ENCODE data around the gene LAMTOR2.
"Not testable (repeated sequence)": the region's sequence is repeated elsewhere in the genome, so short reads cannot be mapped to it uniquely, and the experiment has no call there.

The LAMTOR2 gene

DNA sequence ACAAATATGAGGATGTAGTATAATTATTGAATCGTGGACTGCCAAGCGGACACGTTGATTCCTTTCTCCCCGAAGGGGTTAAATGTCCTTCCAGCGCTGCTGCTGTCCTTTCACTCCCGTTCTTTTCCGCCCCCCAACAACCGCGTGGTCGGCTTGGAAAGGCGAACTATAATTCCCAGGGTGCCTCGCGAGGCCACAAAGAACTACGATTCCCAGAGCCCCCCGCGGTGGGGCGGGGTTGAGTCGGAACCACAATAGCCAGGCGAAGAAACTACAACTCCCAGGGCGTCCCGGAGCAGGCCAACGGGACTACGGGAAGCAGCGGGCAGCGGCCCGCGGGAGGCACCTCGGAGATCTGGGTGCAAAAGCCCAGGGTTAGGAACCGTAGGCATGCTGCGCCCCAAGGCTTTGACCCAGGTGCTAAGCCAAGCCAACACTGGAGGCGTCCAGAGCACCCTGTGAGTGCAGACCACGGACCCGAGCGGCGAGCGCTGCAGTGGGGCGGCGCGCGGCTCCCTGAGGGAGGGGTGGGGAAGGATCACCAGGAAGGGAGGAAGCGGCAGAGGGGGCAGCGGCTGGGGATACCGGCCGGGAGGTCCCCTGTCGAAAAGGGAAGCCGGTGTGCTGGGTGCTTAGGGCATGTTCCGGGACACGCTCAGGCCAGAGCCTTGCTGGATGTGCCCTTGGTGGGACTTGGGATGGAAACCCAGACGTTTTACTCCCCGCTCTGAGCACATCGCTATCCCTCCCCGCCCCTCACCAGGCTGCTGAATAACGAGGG, at the start of gene LAMTOR2:
Gene LAMTOR2, plus strand, starts transcription at position 283 of the 781 bp plus-strand sequence. Its CDS starts 108 bp downstream, at position 391.
- peak; percentile 94 to 98 for DNase-seq

DNA sequence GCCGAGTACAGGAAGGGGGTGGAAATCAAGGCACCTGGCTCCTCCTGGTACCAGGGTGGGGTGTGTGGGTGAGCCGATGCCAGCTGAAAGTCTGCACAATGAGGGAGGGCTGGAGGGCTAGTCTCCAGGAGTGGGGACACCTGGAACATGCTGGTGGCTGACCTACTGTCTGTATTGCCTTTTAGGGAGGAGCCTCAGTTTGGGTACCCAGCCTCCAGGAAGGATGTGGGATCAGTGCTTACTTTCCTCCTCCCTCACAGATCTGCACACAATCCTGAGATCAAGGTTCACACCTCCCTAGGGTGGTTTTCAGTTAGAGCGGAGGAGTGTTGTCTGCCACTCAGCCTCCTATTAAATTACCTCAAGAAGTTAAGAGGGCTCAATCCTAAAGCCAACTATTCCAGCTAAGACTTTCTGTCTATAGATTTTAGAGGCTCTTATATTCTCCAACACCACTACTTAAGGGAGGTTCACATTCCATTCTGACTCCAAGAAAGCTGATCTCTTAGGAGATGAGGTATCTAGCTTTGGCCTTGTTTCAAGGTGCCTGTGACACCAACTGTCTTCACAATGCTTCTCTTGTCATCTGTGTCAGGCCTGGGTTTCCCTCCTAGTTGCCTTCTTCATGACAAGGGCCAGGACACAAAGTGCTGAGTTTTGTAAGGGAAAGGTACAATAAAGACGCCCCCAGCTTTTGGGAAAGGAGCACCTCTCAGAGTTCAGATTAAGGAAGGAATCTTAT, 49.6 kb upstream of the LAMTOR2 start:
- DNase-seq: peak in 1 of 2 donors; percentile 5

DNA sequence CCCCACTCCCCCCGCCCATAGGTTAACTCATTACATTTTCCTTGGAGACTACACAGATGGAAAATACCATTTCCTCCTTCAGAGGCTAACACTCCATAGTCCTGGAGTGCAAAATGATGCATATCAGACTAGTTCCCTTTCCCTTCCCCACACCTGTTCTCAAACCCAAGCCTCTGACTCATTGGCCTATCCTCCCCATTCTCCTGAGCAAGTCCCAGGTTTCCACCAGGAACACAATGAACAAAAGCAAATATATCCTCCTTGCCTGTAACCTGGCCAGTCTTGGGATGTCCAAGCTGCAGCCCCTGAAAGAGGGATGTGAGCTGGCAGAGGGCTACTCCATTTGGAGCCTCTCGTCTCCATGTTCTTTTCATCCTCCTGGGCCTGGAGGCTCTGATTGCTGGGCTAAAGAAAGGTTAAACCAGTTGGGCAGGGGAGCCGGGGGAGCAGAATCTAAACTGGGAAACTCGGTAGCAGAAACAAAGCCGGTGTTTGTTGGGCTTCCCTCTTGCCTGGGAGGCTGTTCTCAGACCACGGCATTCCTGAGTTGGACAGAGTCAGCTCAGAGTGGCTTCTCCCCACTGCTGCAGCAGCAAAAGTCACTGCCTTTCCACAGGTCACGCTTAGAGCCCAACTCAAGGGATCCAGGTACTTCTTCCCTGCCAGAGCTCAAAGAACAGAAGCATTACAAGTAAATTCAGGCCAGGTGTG, 47.8 kb upstream of the LAMTOR2 start:
- DNase-seq: no peak

DNA sequence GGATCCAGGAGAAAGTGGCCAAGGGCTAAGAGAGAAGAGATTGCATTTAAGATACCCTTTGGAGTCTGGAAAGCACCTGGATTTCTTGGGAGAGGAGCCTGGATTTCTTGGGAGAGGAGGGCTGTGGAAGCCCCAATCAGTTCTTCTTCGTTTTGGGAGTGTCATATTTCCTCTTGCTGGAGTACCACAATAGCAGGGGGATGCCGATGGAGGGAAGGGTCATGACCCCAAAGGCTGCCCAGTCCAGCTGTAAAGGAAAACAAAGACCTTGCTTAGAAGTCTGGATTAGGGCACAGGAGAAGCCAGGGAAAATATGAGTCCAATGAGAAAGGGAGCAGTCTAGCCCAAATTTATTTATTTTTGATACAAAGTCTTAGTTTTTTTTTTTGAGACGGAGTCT, 45.2 kb upstream of the LAMTOR2 start:
- no peak for DNase-seq

DNA sequence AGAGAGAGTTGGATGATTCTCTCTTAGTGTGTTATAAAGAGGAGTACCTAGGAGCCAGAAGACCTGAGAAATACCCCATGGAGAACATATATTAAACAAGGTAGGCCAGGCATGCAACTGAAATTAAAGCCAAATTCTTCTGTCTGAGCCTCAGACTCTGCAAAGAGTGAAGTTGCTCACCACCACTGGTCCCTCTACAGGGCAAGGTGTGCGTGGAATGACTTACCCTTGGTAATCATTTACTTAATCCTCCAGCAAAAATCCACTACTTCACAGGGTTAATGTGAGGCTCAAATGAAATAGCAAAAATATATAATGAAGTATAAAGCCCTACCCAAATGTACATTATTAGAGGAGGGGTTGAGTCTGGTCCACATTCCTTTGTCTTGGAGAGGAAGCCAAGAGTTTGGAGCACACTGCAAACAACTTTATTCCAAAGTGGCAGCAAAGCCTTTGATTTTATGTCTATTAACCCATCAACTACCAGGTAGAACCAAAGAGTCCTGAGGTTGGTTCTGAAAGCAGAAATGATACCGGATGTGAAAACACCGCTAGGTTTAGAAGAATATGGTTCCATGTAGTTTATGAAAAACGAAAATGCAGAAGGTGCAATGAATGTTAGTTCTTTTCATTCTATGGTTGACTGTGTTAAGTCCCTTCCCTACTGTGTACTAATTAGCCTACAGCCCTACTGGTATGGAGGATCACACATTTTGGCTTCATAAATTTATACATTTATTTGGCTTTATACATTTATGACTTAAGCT, 42.3 kb upstream of the LAMTOR2 start:
- DNase-seq: no peak

DNA sequence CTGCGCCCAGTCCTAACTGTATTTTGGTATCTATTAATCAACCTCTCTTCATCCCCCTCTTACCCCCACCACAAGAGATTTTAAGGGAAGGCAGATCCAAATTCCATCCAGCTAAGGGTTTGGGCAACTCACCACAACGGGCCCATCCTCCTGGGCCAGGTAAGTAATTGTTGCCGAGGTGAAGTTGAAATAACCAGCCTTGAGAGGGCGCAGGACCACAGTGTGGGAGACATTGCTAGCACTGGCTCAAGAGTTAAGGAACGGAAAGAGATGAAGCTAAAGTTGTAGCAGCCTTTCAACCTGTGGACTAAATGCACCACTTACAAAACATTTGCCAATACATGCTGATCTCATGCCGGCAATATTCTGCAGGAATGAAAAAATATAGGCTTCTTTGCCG, 39.8 kb upstream of the LAMTOR2 start:
- no peak for DNase-seq

DNA sequence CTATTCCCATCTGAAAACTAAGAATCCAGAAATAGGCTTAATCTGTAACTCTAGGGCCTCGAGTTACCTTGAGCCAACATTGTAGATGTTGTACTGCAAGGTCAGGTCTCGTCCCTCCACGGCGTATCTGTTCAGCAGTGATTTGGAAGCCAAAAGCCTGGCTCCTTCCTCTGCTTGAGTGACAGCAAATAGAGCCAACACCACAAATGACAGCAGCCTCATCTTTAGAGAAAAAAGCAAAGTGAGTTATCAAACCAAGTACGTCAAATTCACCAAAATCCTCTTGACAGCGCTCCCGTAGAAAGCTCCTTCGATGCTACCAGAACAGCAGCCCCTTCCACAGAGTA, 34.7 kb upstream of the LAMTOR2 start:
- no peak for DNase-seq

DNA sequence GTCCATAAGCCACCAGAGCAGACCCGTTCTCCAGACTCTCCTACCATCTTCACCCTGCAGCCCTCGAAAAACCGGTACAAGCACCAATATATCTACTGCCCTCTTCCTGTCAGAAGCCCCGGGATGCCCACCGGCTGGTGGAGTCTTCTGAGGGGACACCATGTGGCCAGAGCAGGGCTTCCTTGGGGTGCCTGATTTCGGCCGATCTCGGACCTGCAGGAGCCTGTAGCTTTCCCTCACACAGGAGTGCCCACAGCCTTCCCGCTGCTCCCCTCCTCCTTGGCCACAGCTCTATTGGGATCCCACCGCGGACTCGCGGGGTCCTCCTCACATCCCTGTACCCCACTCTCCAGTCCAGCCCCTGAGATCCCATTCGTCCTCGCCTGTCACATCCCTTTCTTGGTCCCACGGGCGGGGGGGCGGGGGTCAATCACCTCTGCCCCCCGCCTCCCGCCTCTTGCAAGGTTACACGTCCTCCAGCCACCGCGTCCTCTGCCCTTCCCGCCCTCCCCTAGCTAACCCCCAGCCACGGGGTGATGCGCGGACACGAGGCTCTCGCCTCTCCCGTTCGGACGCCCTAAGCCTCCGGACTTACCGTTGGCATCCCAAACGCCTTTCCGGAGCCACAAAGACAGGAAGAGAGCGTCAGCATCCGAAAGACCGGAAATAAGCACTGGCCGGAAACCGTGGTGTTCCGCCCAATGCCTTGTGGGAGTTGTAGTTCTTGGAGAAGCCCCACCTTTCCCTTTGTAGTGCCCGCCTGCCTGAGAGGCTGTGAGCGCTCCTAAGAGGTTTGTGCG, 34.1 kb upstream of the LAMTOR2 start, which contains the start of gene SSR2:
Gene SSR2, minus strand, starts transcription at position 659 of the 800 bp plus-strand sequence. CDS start 784 bp downstream, outside the sequence.
- peak; percentile 81 to 82 for DNase-seq

DNA sequence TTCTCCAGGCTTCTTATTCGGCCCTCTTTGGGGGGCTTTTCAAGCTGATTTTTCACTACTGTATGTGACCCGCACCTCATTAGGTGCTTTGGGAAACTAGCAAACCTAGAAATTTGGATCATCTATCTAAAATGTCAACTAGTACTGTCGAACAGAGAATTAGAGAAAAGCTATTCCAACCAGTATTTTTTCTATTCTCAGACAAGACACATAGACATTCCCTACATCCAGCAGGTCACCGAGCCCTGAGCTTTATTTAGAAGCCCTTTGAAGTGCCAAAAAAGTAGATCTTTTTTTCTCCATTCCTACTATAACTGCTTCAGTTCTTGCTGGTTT, 33.5 kb upstream of the LAMTOR2 start:
- no peak for DNase-seq

DNA sequence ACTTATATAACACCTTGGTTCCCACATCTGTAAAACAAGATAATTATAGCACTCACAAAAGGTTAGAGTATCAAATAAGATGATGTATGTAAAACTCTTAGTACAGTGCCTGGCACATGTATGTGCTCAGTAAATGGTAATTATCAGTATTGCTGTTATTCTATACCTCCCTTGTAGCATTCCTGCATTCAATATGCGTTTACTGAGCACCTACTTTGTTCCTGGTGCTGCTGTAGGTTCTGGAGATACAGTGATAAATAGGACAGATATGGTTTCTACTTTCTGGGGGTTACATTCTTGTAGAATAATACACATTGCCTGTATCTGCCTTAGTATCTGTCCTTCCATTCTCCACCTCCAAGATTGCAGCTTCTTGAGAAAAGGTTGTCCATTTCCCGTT, 32.6 kb upstream of the LAMTOR2 start:
- no peak for DNase-seq

DNA sequence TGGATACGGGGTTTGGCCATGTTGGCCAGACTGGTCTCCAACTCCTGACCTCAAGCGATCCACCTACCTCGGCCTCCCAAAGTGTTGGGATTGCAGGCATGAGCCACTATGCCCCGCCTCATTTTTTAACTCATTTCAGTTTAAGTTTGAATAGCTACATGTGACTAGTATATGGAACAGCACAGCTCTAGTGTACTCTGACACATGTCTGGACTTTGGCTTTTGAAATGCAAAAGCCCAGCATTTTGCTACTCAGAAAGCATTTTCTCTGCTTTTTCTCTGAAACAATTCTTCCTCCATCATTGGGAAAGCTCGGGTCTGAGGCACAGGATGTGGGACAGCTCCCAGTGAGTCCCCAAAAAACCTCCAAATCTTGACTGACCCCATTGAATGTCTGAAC, 29.8 kb upstream of the LAMTOR2 start:
- DNase-seq: no peak

DNA sequence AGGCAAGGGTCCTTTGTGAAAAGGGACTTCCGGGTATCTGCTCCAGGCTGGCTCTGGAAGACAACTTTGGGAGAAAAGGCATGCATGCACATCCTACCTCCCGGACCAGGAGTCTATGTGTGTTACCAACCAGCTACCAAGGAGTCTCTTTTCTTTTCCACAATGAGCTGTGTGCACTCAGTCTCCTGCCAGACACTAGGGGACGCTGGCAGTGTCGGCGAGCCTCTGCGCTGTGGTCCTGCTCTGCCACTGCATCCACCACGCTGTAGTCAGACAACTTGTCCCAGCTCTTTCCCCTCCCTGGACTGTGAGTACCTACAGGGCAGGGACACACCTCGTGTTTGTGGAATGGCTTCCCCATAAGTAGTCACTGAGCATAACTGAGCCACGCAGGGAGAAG, 28.7 kb upstream of the LAMTOR2 start:
- no peak for DNase-seq

DNA sequence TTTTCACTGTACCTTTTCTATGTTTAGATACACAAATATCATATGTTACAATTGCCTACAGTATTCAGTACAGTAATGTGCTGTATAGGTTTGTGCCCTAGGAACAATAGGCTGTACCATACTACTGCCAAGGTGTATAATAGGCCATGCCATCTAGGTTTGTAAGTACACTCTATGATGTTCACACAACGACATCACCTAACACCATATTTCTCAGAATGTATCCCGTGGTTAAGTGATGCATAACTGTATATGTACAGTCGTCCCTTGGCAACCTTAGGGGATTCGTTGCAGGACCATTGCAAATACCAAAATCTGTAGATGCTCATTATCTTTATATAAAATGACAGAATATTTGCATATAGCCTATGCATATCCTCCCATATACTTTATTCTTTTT, 28.0 kb upstream of the LAMTOR2 start:
- no peak for DNase-seq

DNA sequence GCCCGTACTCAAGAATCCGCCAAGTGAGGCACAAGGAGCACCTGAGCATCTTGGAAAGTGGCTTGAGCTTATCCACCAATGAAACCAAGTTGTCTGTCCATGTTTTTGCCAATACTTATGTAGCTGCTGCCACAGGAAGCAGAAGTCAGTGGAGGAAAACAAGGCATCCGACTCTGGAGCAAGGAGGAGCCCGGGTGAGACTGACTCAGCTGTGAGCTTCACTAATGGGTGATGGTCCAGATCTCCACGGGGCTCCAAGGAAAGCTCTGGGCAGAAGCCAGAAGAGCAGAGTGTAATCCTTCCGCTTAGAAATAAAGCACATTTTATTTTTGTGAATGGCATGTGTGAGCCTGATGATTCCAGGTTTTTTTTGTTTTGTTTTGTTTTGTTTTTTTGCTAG, 21.6 kb upstream of the LAMTOR2 start:
- no peak for DNase-seq

DNA sequence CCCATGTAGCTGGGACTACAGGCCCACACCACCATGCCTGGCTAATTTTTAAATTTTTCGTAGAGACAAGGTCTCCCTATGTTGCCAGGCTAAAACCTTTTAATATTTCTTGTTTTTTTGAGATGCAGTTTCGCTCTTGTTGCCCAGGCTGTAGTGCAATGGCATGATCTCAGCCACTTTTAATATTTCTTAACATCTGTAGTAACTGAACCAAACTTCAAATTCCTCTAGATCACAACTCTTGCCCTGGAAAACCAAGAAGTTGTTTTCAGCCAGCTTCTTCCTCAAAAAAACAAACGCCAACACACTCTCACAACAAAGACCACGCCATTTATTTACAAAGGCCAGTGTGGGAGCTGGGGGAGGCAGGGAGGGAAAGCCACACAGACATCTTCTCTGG, 19.6 kb upstream of the LAMTOR2 start:
- DNase-seq: not testable (repeated sequence)

DNA sequence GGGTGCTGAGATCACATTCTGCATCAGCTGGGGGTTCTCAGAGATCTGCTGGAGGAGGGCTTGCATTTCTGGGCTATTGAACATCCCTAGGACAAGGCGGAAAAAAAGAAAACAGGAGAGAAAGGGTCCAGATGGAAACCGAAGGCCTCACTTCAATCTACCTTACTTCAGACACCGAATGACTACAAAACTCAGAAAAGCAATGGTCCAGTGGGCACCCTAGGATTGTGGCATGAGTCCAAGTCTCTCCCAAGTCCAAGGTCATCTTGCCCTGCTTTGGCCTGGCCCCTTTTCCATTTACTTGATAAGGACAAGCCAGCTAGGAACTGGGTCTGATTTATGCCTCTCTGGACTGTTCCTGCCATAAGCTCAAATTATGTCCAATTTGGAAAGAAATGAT, 11.8 kb upstream of the LAMTOR2 start:
- DNase-seq: no peak

DNA sequence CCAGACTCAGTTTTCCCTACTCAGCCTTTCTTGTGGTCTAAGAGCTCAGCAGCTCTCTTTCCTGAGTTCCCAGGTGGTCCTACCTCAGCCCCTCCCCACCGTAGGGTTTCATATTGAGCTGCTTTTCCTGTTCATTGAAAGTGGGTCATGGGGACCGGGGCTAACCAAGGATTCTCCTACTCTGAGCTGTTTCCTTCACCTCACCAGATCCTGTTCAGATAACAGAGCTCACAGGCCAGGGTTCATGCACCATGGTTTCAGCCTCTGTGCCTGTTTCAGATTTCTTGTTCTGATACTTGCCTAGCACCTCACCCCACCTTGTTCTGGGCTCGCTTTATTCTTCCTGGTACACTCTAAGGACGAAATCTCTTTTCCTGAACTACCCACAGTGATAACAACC, 9.5 kb upstream of the LAMTOR2 start:
- no peak for DNase-seq

DNA sequence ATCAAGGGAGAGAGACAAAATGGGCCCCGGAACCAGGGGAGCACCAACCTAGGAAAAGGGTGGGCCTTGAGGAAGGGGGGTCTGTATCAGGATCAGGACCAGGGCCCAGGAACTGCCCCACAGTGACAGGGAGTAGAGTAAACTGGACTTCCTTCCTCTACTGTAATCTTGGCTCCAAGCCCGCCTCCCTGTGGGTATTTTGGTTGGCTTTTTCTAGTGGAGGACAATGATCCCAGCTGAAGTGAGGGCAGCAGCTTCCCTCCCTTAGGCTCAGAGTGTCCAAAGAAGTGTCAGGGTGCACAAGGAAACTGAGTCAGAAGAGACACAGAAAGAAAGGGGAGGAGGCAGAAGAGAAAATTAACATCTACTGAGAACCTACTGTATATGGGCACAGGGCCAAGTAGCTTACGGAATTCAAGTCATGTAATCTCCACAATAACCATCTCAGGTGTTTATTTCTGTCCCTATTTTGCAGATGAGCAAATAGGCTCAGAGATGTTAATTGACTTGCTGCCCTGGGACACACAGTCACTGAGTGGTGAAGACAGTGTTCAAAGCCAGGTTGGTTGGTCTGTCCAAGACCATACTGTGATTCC, 5.8 kb upstream of the LAMTOR2 start:
- DNase-seq: no peak

DNA sequence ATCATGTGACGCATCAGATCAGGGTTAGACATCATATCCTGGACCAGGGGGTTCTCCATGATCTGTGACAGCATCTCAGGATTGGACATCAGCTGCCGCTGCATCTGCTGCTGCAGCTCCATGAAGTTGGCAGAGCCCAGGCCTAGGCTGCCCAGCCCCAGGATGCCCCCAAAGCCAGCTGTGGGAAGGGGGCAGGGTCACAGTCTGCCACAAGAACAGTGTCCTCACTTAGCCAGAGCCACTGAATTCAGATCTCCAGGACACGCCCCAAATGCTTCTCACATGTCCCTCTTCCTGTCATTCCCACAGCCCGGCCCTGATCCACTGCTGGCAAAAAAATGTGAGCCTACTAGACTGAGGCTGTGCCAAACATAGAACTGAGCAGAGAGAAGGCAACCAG, 4.2 kb upstream of the LAMTOR2 start:
- DNase-seq: no peak

DNA sequence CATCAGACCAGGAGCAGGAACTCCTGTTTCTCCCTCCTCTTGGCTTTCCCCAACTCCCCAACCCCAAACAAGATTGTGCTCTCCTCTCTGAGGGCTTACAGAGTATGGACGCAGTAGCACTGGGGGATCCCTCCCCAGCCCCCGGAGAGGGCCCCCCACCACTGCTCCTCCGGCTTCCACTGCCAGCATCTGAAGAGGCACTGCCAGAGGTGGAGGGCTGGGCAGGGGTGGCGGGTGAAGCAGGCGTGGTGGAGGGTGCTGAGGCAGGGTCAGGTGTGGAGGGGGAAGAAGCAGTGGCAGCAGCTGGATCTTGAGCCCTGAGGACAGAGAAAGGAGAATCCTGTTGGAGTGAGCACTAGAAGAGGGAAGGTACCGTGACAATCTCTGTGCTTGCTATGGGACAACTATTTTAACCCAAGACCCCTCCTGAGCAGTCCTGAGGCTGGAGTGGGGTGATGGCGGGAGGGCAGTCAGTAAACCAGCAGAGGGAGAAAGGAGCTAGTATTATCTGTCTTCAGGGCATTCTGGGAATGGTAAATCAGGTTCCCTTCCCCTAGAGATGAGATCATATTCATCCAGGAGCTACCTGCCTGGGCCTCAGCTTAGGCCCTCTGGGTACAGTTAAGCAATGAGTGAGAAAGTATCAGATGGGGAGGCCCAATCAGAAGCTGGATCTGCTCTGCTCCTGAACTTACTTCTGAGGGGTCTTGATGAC, 3.4 kb upstream of the LAMTOR2 start:
- DNase-seq: no peak

Measured in activated CD4-positive, alpha-beta T cell treated with anti-CD3 and anti-CD28 coated beads for 4 hours (primary cell).